Ammon's horn (tissue), 1 donor: ENCODE measurements around the gene TGFBR1.

Source experiments
- DNase-seq: peaks from one replicate; pipeline ENCODE4 v3.0.0-alpha.2; 2016; ENCODE audit warnings: low spot score

The TGFBR1 gene

GRCh38 chr9:99171225-99172123 is 66.6 kb downstream of the TGFBR1 start:
- no peak for DNase-seq

- no peak for DNase-seq
These were observed 67.5 kb downstream of the TGFBR1 start for GRCh38 chr9:99172124-99173091.

DNA sequence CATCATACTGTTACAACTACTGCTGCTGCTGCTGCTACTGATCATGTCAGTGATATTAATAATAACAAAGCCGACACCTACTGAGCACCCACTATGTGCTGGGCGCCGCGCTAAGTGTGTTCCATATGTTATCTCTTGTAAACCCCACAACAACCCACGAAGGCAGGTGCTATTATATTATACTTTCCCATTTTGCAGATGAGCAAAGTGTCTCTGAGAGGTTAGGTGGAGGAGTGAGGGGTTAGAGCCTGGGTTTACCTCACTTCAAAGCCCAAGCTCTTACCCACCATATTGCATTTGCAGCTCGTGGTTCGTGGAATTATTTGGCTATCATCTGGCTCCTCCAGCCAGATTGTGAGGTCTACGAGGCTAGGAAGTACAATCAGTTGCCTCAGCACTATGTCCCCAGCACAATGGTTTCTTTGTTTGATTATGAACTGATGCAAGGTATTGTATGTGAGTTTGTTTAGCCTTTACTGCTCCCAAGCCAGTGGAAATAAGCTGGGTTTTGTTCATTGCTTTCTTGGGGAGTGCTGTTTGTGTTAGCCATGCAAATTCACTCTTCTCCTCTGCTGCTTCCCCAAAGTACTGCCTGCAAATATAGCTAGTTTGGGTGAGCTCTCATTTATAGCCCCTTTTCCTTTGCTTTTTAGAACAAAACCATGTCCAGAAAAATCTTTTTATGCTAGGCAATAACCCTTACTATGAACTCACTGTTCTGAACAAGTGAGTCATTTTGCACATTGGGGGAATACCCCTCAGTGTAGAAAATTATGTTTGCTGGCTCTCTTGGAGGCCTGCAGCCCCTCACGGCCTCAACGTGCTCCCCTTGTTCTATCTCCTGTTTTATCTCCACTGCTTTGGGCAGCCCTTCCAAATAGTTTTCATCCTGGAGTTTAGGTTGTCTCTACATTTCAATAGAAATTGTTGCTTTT is 68.9 kb downstream of the TGFBR1 start:
- DNase-seq = peak; percentile 65

DNA sequence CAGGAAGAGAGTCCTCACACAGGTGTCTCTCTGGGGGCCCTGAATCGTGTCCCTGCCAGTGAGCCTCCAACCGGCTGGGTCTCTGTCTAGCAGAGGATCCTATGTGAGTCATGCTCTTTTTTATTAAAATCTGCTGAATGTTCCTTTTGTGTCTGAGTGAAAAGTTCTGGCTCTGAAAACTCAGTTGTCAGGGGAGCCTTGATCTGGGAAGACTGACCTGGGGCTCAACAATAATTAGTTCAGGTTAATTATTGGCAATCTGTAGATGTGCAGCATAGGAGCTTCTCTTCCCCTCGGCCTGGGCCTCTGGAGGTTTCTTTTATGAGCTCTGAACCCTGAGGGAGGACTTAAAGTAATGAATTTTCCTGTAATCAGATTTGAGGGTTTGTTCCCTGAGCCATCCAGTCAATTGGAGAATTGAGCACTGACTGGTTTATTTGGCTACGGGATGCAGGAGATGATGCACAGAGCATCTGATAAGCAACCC is 71.7 kb downstream of the TGFBR1 start:
- DNase-seq = no peak

- no peak for DNase-seq
These were observed 72.9 kb downstream of the TGFBR1 start for GRCh38 chr9:99177576-99178366.

- no peak for DNase-seq
These were observed 74.3 kb downstream of the TGFBR1 start for GRCh38 chr9:99178912-99179872.

DNA sequence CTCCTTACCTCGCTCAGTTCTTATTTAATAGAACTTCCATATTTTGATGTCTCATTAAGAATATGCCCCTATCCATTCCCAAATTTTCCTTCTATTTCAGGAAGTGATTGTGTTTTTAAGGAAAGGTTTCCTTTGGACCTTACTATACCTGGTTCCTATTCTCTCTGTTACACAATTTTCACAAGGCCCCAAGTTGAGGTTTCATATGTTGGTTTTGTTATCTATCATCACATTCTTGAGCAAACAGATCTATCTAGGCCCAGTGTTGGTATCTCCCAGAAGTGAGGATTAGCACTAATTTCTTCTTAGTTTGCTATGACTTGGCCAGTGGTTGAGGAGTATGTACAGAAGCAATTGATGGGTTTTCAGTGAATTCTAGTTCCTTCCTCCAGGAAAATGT is 75.3 kb downstream of the TGFBR1 start:
- DNase-seq = no peak

DNA sequence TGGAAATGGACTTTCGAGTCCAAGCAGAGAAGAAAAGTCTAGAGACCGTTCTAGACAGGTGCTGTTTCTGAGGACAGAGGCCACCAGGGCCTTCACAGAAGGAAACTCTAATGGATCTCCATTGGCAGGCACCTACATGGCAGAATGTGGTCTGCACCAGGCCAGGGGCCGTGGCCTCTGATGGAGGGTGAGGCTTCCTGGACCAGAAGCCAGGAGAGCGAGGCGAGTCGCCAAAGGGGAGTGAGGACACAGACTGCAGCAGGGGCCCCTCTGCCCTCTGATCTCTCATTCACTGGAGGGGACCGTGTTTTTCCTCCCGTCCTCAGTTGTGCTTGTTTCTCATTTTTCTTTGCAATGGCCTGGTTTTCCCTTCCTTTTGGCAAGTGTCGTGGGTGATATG is 75.7 kb downstream of the TGFBR1 start:
- no peak for DNase-seq

DNA sequence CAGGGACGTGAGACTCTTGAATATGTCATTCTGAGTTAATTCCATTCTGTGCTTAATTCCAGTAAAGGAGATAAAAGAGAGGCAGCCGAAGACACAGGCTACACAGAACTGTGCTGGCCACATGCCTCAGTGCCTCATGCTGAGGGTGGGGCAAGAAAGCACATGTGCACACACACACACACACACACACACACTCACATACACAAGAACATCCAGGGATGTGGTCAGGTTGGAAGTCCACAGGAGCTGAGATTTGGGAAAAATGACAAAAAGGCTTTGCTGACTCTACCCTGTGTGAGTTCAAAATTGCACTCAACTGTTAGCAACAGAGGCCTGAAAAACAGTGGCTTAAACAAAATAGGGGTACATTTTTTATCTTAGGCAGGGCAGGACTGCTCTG is 76.3 kb downstream of the TGFBR1 start:
- DNase-seq = no peak

DNA sequence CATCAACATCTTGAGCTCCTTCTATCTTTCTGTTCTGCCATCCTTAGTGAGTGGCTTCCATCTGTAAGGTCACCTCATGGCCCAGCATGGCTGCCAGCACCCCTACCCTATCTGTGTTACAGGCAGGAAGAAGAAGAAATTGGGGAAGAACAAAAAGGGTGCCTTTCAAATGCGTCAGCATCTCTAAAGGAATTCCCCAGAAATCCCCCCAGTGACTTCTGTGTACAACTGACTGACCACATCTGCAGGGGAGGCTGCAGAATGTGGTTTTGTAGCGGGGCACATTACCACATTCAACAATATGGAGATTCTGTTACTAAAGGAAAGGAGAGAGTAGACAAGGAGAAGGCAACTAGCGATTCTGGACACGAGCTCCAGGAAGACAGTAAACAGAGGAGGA is 76.7 kb downstream of the TGFBR1 start:
- no peak for DNase-seq

DNA sequence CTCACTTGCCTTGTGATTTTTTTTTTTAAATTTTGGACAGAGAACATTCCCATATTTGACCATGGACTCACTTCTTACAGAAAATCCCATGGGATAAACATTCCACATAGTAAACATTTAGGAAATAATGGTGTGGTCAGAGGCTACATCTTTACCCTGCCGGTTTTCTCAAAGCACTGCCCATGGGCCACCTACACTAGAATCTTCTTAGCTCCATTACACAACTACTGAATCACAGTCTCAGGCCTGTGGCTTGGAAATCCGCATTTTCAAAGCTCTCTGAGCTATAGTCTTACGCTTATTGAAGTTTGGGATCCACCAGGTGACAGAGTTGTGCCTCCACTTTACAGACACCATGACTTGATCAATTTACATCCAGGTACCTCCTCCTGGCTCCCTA is 77.4 kb downstream of the TGFBR1 start:
- DNase-seq = no peak

GRCh38 chr9:99183616-99184015 is 78.7 kb downstream of the TGFBR1 start:
- no peak for DNase-seq

- no peak for DNase-seq
These were observed 79.2 kb downstream of the TGFBR1 start for GRCh38 chr9:99184110-99184474.

DNA sequence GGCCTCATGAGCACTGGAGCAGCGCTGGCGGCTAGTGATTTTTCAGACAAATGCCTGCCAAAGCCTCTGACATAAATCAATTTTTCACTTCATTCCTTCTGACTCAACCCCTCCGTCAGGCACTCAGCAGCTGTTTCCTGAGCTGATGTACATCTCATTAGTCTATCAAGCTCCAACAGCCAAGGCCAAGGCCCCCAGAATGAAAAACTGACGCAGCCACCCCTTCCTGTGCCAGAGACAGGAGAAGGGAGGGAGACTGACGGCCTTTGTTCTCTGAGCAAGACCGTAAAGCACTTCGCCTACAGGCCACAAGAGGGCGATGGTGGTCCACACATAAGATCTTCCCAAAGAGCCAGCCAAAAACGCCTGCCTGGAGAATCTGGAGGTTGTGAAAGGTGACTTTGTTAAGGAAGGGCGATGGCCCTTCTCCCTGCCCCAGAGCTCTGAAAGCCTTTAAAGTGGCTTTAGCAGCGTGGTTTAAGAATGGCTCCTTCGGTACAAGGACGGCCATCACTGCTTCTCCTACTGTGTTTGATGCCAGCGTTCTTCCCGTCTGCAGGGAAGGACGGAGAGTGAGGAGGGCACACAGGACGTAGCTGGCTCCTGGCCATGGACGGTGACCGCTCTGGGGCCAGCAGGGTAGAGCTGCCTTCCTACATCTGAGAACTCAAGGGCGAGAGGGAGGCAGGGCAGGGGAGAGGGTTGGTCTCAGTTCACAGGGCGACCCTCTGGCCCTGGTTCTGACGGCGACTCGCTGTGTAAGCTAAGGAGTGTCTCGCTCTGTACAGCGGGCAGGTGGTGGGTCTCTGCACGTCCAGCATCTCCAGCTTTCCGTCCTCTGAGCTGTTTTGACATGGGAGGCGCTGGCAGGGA is 79.8 kb downstream of the TGFBR1 start:
- DNase-seq = peak; percentile 95

DNA sequence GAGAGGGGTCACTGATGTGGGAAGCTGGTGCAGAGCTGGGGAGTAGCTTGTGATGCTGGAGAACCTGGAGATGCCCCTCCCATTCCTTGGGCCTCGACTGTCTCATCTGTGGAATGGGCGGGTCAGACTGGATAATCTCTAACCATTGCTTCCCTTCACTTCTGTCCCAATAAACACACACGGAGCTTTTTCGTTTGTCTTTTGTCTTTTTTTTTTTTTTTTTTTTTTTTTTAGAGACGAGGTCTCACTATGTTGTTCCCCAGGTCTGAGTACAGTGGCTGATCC is 80.4 kb downstream of the TGFBR1 start:
- DNase-seq = no peak

- DNase-seq = no peak
These were observed 81.0 kb downstream of the TGFBR1 start for GRCh38 chr9:99185934-99186333.

DNA sequence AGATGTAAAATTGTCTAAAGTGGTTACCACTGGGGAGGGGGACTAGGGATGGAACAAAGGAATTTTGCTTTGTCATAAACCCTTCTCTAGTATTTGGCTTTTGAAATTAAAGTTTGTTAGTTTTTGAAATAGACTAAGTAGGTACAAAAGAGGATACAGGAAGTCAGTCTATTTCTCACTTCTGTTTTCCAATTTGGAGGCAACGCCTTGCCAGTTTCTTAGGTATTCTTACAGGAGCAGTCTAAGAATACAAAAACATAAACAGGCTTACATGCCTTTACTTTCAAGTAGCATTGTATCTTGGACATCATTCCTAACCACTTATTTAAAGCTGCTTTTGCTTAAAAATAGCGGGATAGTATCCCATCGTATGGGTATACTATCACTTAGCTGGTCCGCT is 82.4 kb downstream of the TGFBR1 start:
- DNase-seq = no peak

DNA sequence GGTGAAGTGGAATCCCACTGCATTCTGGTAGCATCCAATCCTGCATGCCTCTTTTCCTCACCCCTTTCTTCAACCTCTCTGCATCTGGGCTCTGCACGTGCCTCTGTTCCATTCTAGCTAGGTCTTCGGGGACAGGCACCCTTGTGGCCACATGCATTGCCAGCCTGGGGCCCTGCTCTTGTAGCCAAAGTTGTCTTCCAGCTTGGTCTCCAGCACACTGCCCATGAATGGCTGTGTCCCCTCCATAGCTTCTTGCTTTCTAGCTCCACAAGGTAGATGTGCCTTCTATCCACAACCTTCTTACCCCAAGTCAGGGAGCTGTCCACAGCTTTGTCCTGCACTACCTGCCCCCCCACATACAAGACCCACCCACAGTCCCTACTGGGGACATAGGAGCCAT is 84.3 kb downstream of the TGFBR1 start:
- DNase-seq = no peak
